Measurements from ENCODE around the gene ASIC4.

The ASIC4 gene

DNA sequence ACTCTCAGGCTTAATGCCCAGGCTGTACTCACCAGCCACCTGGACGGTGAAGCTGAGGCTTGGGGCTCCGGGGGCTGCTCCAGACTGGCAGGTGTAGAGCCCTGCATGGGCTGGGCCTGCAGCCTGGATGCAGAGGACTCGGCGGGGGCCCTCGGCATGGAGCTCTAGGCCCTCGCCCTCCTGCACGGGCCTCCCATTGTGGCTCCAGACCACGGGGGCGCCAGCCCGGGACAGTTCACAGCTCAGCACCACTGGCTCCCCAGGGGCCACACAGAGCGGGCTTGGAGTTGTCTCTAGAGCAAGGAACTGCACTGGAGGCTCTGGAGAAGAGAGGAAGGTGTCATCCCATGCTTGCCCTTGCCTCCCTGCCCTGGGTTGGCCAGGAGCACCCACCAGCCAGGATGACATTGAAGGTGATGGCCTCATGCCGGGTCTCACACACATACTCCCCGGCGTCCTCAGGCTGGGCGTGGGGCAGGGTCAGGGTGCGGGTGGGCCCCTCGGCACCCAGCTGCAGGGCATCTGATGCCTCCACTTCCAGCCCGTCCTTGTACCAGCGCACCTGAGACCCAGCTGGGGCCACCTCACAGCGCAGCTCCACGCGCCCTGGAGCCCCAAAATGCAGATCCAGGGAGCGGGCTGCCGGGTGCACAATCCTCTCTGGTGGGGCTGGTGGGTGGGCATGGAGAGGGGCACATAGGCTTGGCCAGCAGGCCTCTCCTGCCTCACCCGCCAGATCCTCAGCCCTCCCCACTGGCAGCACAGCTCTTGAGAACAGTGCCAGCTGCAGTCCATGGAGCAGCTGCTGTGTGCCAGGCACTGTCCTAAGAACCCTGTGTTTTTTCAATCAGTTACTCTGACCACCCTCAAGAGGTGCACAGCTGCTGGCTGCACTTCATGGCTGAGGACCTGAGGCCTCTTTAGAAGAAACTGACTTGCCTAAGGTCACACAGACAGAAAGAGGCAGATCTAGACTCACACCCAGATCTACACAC, 43.8 kb downstream of the ASIC4 start:
- H3K4me3 ChIP-seq (replicated peaks; ENCODE audit: low read depth, low read length): no peak overlapping the region
- TF ChIP-seq, protein P1, sequence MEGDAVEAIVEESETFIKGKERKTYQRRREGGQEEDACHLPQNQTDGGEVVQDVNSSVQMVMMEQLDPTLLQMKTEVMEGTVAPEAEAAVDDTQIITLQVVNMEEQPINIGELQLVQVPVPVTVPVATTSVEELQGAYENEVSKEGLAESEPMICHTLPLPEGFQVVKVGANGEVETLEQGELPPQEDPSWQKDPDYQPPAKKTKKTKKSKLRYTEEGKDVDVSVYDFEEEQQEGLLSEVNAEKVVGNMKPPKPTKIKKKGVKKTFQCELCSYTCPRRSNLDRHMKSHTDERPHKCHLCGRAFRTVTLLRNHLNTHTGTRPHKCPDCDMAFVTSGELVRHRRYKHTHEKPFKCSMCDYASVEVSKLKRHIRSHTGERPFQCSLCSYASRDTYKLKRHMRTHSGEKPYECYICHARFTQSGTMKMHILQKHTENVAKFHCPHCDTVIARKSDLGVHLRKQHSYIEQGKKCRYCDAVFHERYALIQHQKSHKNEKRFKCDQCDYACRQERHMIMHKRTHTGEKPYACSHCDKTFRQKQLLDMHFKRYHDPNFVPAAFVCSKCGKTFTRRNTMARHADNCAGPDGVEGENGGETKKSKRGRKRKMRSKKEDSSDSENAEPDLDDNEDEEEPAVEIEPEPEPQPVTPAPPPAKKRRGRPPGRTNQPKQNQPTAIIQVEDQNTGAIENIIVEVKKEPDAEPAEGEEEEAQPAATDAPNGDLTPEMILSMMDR (IDR thresholded peaks at IDR 0.05; ENCODE audit: low read depth, low read length, missing control alignments): no peak
- DNase-seq (ENCODE audit: extremely low read depth, low read depth): no peak

DNA sequence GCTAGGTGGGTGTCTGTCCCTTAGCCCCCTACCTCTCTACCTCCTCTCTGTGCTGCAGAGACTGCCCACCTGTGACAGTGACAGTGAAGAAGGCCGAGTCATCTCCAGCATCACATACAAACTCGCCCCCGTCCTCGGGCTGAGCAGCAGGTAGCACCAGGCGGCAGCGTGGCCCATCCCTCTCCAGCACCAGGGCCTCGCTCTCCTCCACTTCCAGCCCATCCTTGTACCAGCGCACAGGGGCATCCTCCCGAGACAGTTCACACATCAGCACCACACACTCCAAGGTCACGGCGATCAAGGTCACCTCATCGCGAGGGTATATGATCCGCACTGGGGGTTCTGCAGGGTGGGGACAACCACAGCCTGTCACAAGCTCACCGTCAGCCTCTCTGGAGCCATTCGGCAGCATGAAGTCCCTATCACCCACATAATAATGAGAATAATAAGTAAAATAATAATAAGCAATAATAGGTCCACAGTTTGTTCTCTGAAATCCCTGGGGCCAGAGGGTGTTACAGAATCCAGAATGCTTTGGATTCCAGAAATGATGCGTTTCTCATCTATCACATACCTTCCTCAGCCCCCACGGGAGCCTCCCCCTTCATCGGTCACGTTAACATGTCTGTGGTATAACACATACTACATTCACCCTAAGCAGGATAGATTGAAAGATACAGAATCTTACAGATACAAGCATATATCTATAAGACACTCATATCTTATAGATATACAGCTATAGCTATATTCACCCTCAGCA, 45.1 kb downstream of the ASIC4 start:
- no peak overlapping the region for H3K4me3 ChIP-seq (replicated peaks; ENCODE audit: low read depth, low read length)
- TF ChIP-seq, protein P1 (IDR thresholded peaks at IDR 0.05; ENCODE audit: low read depth, low read length, missing control alignments): no peak
- no peak for DNase-seq (ENCODE audit: extremely low read depth, low read depth)

DNA sequence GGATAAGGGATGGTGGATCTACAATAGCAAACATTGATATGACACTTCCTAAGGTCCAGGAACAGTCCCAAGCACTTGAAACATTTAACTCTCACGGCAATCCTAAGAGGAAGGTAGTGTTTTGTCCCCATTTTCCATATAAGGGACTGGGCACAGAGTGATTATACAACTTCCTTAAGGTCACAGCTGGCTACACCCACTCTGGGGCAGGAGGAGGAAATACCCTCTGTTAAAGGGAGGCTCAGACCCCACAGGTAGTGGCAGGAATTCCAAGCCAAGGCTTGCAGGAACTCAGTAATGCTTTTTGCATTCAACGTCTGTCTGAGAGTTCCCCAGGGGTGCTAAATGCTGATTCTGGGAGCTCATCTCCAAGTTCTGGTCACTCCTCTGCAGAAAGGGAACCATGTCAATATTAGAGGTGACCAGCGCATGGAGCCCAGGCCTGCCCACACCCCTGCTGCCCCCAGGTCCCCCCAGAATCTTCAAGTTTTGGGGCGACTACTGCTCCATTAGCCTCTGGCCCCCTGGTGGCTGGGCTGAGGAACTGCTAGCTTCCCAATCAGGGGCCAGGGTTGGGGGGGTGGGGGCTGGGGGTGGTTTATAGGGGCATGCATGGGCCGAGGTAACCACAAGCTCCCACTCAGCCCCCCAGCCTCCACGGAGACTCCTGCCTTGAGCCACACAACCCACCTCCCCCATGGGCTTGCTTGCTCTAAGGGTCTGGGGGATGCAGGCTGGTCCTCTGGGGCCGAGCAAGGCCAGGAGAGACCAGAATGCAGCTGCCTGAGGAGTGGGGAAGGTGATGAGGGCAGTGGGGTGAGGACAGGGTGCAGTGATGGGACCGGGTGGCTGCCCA, 46.0 kb downstream of the ASIC4 start:
- no peak overlapping the region for H3K4me3 ChIP-seq (replicated peaks; ENCODE audit: low read depth, low read length)
- DNase-seq (ENCODE audit: extremely low read depth, low read depth): no peak
- TF ChIP-seq, protein P1 (IDR thresholded peaks at IDR 0.05; ENCODE audit: low read depth, low read length, missing control alignments): peak; percentile 62

DNA sequence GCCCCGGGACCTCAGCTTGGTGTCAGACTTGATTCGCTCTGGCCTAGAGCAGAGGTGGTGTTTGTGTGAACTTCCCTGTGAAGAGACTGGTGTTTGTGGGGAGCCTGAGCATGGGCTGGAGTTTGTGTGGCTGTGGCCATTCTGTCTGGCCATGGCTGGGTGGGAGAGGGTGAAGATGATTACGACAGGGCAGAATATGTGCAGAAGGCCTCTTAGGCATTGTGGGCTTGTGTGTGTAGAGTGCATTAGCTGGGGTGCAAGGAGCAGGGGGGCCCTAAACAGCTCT, 46.6 kb downstream of the ASIC4 start:
- TF ChIP-seq, protein P1 (IDR thresholded peaks at IDR 0.05; ENCODE audit: low read depth, low read length, missing control alignments): no peak
- no peak for DNase-seq (ENCODE audit: extremely low read depth, low read depth)

DNA sequence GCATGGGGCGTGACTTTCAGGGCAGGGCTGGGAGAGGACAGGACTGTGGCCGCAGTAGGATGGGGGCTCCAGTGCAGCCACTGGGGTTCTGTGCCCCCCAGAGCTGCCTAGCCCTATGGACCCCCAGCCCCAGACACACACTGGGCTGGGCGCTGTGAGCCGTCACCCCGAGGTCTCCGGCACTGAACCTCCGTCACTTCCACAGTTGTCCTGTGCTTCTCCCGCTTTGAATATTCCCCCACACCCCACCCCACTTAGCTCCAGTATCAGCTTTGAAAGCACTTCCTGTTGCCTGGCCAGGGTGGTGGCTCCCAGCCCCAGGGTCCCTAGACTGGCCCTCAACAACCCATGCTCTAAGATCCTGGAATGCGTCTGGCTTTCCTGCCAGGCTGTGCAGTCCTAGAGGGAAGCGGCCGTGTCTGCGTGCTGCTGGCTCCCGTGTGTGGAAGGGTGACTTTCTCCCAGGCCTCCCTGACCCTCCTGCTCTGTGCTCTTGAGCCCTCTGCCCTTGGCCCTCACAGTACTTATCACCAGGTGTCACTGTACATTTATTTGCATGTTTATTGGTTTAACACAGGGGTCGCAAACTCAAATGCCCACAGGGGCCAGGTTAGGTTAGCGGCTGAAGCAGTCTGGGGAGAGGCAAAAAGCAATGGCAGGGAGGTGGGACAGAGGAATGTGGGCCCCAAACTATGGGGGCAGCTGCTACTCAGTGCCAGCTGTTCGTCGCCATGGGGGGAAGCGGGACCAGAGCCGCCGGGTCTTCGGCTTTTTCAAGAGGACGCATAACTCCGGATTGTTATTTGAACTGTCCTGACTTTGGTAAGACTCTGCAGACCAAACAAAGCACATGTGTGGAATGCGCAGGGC, 47.1 kb downstream of the ASIC4 start:
- no peak for DNase-seq (ENCODE audit: extremely low read depth, low read depth)
- H3K4me3 ChIP-seq (replicated peaks; ENCODE audit: low read depth, low read length): no peak overlapping the region
- TF ChIP-seq, protein P1 (IDR thresholded peaks at IDR 0.05; ENCODE audit: low read depth, low read length, missing control alignments): no peak

More for the DNA sequence above, 46.6 kb downstream of the ASIC4 start:
- no peak overlapping the region for H3K4me3 ChIP-seq (replicated peaks; ENCODE audit: low read depth, low read length)

All from HFF-Myc (cell line).